ENCODE results near the gene OTP.
A peak's percentile ranks its signal among the peaks of the same experiment; 100 is the strongest.
"Not testable (repeated sequence)": the region's sequence is repeated elsewhere in the genome, so short reads cannot be mapped to it uniquely, and the experiment has no call there.

Gene OTP

DNA sequence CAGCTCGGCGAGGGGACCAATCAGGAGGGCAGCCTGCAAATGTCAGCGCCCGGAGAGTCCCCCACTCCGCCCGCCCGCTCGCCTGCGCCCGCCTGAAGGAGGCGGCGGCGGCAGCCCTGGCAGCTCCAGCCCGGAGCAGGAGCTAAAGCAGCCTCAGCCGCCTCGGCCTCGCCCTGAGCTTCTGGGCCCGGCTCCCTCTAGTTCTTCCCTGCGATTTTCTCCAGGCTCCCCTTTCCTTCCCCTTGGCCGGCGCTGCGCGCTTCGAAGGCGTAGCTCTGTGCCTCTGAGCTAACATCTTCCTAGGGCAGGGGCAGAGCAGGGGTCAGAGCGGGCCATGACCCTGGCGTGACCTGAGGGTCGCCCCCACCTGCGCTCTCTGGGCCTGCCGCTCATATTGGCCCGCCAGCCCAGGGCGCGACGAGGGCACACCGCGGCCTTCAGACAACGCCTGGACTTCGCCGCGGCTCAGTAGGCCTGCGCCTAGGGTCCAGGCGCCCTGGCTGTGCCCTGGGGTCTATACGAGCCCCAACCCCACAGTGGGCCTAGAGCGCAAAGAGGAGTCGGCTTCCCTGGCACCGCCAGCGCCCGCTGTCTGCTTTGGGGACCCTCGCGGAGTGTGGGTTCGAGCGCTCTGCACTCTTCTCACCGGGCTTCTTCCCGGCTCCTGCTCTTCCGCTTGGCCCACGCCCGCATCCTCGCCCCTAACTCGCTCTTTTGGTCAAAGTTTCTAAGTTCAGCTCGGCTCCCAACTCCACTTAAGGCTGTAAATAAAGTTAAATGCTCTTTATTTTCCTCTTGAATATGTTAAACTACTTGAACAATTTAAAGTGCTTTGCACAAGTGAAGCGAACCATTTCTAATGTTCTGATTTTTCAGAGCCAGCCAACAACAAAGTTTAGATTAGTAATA, 504 bp upstream of the OTP start:
- no peak for DNase-seq

DNA sequence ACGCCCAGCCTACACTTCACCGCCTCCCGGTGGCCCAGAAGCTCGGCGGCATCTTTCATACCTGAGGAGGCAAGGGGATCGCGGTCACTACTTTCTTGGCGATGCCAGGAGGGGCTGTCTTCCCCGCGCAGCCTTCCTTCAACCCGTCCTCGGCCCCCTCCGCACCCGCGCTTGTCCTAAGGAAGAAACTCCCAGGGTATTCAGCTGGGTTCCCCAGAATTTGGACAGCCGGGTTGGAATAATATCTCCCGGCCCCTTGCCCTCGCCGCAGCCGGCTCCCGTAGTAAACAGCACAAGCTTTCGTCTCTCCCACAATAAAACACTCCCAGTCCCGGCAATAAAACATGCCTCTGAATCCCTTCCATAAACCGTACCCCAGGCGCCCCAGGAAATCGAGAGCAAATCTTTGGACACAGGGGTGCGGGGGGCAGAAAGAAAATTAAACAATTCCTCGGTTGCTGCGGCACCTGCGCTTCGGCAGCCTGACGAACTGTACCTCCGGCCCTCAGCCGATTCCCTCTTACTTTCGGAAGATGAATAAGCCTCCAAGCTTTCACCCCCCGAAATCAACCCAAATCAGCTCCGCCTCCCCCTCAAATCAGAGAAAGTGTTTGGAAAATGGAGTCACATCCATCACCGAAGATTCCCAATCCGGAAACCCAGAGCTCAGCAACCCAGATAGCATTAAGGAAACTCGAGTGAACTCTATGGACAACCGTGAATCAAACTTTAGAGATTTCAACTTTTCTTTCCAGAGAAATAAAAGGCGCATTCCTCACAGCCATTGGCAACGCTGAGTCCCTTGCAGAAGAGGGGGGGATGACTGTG, 1.1 kb downstream of the OTP start:
- no peak for DNase-seq

DNA sequence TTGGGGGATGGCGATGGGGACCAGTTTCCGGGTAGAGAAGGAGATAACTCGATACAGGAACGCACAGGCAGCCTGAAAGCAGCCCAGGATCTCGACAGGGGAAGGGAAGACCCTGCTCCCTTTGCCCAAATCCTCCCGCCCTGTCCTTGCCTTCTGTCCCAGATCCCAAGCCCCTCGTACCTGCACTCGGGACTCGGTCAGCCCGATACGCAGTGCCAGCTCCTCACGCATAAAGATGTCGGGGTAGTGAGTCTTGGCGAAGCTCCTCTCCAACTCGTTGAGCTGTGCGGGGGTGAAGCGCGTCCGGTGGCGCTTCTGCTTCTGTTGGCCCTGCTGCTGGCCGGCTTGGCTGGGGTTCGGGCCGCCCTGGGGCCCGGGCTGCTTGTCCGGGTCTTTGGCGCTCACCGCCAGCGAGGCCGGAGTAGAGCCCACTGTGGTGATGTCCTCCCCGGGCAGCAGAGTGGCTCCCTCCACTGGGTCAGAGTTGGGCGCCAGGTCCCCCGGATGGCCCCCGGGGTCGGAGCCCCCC, 1.8 kb downstream of the OTP start:
- DNase-seq = no peak

DNA sequence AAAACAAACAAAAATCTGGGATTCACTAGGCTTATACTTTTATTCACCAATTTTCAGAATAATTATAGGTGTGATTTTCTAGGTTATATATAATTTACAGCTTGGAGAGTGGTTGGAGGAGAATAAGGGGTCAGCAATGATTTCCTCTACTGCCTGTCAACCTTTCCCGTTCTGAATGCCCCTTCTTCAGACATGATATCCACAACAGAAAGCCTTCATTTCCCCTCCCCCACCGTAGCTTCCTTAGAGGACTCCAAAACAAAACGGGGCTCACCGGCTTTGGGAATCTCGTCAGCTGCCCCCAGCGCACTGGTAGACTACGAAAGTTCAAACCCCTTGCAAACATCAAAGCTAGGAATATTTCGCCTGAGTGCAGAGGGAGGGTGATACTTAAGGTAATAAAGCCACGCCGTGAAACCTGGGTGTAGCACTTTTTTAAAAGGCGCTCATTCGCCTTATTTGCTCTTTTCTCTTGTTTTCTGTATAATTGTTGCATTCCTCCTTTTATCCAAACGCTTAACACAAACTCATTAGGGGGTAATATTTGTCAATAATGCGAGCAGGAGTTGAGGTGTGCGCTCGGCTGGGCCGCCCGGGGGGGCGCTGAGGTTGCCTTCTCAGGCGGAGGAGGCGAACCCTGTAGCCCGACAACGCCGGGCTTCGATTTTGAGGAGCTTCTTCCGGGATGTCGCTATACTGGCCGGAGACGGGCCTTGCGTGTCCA, 2.4 kb downstream of the OTP start:
- DNase-seq = no peak

DNA sequence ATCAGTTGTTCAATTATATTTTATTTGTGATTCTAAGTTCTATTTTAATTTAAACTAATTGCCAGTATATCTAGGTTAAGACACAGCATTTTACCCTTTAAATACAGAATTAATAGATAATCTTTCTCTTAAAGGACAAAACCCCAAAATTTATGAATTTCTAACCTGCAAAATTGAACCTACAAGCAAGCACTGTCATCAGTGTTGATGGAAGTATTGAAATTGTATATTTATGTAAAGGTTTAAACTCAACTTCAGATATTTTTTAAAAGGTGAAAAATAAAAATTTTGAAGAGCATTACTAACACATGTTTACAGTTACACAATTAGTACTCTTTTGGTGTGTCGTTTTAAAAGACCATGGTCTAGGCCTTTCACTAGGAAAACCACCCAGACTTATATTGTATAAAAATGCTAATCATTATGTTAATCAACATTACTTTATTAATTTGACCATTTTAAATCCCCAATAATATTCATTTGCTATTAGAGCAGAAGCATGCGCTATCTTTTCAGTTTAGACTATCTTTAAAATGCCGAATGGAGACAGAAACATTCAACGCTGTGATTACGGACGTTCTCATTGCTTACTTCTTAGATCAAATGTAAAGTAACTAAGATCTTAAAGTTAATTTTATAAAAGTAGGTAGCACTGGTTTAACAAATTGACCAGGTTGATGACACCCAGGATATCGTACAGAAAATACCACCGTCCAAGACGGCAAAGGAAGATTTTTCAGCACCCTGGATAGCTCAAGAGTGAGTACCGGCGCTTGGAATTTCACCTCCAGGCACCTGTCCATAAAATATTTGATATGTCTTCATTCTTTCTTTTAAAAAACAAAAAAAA, 3.2 kb downstream of the OTP start:
- no peak for DNase-seq

DNA sequence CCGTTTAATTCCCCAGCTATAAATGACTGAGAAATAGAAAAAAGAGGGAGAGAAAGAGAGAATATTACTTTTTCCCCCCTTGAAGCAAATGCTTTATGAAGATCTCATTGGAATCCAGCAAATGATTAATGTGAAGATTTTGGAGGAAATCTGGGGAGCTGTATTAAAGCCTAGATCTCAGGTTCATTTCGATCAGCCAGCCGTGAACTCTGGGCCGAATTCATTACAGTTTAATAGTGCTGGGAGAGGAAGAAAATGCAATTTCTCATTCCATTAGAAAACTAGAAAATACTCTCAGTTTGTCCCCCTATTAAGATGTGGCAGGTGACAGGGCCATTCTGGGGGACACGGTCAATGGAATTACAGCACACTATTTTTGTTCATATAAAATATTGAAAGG, 4.8 kb downstream of the OTP start:
- no peak for DNase-seq

DNA sequence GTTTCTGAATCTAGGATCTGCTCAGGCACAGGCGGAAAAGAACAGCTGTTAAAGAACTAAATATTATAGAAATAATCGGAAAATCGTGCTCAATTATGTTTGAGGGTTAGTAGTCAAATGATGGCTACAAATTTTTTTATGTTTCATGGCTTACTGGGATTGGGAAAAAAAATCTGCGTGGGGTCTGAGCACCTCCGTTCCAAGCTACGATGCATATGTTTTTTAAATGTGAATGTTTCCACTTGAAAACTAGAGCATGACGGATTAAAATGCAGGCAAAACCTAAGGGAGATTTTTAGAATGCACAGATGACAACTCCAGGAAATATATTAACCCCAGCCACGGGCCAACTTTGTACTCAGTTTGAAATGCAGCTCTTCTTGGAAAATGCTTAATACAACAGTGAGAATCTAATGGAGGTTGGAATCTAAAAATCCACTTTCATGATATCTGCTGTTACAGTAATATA, 5.3 kb downstream of the OTP start:
- DNase-seq = no peak

DNA sequence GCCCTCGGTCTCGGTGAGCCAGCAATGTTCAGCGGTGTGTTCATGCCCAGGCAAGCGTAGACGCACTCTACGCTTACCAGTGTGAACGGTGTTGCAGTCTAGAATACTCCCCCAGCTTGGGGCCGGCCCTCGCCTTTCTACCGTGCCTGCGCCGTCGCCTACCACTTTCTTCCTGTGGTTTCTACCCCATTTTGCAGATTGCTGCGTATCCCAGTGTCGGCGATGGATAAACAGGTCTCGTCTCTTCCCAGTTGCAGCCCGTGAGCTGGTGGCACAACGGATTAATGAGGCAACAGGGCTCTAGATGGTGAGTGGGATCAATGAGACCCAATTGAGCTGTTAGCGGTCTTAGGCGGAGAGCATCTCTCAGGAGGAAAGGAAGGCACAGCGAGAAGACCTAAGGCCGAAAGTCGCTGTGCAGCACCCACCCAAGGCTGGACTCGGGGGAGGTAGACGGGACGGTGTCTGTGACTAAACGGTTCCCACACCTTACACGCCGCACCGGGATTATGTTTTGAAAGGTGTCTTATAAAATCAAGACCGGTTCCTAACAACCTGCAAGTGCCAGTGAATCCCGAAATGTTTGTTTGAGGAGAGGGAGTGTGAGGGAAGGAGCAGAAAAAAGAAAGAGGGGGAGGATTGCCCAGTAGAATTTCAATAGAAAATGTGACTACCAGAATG, 5.8 kb downstream of the OTP start:
- no peak for DNase-seq

DNA sequence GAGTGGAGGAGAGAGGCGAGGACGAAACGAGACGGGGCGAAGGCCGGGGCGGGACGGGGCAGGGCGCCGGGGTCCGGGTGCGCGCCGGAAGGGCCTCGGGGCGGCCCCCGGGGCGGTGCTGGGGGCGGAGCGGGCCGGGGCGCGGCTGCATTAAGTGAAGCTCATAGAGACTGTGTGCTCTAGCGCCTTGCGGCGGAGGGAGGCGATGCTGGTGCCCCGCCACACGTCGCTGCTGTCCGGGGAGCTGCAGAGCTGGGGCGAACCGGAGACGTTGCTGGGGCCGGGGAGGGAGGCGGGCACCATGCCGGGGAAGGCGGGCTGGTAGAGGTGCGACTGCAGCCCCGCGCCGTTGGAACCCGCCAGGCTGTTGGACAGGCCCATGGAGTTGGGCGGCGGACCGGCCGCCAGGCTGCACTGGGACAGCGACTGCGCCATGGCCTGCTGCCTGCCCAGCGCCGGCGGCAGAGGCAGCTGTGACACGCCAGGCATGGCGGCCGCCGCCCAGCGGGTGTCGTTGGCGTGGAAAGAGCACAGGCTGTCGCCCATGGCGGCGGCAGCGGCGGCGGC, 8.3 kb downstream of the OTP start:
- peak; percentile 66 for DNase-seq

DNA sequence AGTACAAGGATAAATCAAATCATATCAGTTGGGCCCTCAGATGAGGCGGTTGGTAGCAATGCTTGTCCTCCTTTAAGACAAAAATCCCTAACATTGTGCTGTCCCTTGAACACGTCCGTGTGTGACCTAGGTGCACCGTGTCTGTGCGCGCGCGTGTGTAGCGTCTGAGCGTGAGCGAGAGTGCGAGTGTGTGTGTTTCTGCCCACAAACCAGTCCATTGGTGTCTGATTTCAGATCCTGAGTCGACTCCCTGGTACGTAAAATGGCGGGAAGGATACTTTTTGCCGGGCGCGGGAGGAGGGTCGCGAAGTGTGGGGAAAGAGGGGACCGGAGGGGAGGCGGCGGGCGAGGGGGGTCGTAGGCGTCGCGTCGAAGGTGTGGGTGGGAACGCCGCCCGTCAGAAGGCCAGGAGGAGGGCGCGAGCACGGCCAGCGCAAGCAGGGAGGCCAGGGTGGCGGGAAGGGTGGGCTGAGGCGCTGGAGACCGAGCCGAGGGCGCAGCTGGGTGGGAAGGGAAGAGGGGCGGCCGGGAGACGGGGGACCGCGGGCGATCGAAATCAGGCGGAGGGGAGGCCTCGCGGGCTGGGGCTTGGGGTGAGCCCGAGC, 8.9 kb downstream of the OTP start:
- DNase-seq = no peak

DNA sequence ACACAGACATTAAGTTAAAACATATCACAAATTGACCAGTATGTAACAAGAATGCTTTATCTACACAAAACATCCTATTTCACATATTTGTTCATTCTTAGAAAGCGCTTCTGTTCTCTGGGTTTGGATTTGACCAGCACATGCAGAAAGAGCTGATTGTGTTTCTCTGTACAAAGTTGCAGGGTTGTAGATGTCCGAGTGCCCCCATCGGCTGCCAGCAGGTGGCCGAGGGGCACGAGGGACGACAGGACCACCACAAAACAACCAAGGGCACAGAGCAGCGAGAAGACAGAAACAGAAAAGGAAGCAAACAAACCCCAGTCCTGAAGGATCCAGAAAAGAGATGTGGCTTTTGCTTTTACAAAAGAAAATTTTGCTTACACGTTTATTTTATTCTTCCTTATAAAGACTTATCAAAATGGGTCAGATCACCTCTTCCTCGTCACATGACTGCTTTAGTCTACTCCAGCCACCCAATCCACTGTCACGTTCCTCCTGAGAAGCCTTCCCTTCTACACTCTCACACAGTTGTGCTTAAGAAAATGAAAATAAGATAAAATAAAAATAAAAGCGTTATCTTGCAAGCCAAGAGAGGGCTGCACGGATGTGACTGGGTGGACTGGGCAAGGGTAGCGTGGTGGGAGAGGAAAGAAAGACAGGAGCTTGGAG, 9.5 kb downstream of the OTP start:
- no peak for DNase-seq

DNA sequence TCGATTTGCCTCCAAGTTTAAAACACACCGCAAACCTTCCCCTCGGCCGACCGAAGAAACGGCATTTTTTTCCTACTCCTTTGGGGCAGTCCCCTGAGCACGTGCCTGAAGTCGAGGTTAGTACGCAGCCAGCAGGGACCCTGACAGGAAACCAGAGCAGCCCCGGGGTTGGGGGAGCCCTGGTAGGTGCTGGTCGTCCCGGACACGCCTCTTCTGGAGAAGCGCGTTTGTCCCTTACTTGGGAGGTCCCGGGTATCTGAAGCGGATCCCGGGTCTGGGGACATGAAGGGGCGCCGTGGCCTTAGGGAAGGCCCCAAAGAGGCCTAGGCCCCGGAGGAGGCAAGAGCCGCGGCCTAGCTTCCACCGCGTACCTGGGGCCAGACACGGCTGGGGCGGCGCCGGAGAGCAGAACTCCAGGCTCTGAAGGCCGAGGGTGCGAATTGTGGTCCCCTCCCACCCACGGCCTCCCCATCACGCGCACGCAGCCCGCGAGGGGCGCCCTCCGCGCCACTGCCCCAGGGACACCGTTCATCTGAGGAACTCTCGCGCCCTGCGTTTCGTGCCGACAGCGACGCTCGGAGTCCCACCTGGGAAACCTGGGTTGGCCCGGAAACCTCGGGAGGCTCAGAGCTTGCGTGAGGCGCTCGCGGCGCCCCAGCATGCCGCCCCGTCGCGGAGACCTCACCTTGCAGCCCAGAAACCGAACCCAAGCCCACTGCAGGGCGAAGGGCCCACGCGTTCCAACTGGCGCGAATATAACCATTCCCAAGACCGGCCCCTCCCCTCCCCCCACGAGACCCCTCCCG, 10.4 kb downstream of the OTP start:
- DNase-seq = no peak

DNA sequence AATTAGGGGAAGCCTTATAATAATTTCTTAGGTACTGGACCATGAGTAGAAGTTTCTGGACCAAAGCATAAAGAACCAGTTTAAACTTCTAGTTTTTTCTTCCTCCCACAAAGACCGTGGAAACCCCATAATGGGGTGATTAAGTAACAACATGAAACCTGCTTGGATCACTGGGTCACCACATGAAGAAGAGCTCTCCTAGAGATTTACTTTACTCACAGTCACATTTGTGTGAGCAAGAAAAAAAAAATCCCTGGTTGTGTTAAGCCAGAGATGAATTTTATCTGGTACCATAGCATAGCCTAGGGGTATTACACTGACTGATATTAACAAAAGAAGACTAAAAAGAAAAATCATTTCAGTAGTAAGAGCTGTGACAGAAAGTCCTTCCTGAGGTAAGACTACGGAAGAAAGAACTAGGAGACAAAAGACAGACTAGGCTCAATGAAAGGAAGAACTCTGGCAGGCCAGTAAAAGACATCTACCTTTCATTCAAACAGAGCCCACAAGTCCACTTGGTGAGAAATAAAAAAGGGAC, 15.2 kb downstream of the OTP start:
- no peak for DNase-seq

DNA sequence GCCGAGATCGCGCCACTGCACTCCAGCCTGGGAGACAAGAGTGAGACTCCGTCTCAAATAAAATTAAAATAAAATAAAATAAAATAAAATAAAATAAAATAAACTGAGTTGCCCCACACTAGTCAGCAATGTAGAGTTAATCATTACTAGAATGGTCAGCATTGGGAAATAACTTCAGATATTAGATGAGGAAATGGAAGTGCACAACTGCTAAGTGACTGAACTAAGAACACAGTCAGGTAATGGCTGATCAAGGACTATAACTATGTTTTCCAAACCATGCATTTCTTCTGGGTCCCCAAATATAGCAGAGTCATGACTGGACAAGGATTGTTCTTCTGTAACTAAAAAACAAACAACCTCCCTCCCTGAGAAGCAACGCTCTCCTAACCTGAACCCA, 17.1 kb downstream of the OTP start:
- DNase-seq = no peak

DNA sequence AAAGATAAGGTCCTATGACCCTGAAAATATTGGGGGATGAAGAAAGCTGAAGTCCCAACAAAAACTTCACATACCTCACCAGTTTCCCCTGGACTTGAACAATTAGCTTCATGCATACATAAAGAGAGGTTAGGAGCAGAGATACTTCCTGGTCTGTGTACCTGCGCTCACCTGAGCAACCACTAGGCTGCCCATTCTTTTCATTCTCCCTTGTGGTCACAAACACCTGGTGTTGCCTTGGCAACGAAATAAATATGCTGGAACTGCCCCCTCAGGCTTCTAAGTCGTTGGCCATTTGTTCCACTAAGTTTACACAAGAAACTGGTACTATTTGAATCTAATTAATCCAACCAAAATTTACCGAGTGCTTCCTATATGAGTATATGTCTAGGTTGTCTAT, 18.1 kb downstream of the OTP start:
- DNase-seq = peak; percentile 41

DNA sequence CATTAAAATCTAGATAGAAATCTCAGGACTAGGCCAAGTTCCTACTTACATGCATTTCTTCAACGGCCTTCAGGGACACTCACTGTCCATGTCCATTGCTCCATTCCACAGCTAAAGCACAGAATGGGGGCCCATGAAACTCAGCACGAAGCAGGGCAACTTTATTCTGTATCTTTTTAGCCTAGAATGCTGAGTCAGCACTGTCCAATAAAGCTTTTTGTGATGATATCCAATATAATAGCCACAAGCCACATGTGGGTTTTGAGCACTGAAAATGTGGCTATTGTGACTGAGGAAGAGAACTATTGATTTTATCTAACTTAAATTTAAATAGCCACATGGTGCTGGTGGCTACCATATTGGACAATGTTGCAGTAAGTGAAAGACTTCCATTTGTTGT, 21.6 kb downstream of the OTP start:
- no peak for DNase-seq

DNA sequence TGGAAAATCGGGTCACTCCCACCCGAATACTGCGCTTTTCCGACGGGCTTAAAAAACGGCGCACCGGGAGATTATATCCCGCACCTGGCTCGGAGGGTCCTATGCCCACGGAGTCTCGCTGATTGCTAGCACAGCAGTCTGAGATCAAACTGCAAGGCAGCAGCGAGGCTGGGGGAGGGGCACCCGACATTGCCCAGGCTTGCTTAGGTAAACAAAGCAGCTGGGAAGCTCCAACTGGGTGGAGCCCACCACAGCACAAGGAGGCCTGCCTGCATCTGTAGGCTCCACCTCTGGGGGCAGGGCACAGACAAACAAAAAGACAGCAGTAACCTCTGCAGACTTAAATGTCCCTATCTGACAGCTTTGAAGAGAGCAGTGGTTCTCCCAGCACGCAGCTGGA, 29.6 kb downstream of the OTP start:
- not testable (repeated sequence) for DNase-seq

DNA sequence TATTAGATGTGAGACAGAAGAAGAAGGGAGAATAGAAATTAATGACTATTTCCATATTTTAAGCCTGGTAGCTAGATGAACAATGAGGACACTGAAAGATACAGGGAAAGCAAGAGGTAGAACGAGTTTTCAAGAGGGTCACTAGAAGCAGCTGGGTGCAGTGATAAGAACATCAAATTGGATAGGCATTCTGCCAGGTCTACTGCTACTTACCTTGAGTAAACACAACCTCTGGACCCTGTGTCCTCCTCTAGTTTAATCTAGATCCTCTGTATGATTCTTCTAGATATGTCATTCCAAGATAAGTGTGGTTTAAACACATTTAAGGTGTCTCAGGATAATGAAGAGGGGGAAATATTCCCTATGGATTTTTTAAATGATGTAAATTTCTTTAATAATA, 31.2 kb downstream of the OTP start:
- no peak for DNase-seq

DNA sequence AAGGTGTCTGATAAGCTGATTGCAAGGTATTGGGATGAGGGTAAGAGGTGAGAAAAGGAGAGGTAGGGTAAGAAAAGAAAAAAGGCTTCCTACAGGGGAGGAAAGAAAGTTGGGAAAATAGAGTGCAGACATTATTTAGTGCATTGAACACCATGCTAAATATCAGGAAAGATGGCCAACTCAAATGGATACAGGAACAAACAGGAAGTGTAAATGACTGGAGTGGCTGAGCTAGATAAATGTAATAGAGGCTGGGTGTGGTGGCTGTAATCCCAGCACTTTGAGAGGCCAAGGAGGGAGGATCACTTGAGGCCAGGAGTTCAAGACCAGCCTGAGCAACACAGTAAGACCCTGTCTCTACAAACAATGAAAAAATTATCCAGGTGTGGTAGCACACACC, 32.2 kb downstream of the OTP start:
- no peak for DNase-seq
